ENCODE measurements around the gene GLDC.

The GLDC gene

DNA sequence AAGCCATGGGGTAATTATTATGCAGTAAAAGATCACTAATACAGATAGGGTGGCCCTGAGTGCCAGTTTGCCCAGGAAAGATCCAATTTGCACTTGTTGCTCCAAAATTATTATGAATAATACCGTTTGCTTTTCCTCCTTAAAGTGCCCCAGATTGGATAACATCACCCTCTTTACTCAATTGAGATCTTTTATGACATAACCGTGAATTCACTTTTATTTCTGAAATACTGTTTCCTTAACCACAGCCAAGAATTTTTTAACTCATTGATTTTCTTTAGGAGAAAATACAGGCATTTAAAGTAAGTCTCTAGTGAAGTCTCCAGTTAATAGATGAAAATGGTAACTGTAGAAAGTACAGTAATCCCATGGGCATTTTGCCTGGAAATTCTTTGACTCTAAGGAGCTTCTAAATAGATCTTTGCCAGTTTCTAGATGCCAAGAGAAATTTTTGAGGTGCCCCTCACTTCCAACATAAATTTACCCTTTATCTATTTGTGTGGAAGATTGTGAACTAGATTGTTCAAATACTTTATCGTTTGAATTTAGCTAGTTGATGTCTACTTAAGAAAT lies 133.4 kb downstream of the GLDC start:
- Histone ChIP-seq H3K9me2 (replicated peaks; ENCODE audit: insufficient read depth, low read length) (no peaks in the 10 kb centered on the region), H3K36me3 (replicated peaks; ENCODE audit: insufficient read depth, low read length) (no peaks in the 10 kb centered on the region), H3K9ac (ENCODE audit: low read length) (no peak overlapping the region), H2AFZ (ENCODE audit: low read length) (no peak overlapping the region), H3K27me3 (replicated peaks; ENCODE audit: insufficient read depth, low read length) (no peaks in the 10 kb centered on the region), H3K27ac (ENCODE audit: low read length) (no peak overlapping the region), H3K9me3 (replicated peaks; ENCODE audit: insufficient read depth, low read length) (no peaks in the 10 kb centered on the region; the same call in 1 of the 2 replicates), H3K4me2 (ENCODE audit: low read depth, low read length) (no peak overlapping the region), H3K4me3 (ENCODE audit: low read length) (no peak overlapping the region), H4K20me1 (ENCODE audit: insufficient read depth, low read length) (no peaks in the 10 kb centered on the region), H3F3A (ENCODE audit: insufficient read depth, low read length) (no peaks in the 10 kb centered on the region; the same call in 1 of the 2 replicates), H3K79me2 (ENCODE audit: low read length) (no peaks in the 10 kb centered on the region), H3K4me1 (ENCODE audit: low read length) (no peaks in the 10 kb centered on the region)
- no peak for DNase-seq
- no peak for TF ChIP-seq EZH2phosphoT487 (IDR thresholded peaks at IDR 0.05; ENCODE audit: low read length)
- TF ChIP-seq, protein P1, sequence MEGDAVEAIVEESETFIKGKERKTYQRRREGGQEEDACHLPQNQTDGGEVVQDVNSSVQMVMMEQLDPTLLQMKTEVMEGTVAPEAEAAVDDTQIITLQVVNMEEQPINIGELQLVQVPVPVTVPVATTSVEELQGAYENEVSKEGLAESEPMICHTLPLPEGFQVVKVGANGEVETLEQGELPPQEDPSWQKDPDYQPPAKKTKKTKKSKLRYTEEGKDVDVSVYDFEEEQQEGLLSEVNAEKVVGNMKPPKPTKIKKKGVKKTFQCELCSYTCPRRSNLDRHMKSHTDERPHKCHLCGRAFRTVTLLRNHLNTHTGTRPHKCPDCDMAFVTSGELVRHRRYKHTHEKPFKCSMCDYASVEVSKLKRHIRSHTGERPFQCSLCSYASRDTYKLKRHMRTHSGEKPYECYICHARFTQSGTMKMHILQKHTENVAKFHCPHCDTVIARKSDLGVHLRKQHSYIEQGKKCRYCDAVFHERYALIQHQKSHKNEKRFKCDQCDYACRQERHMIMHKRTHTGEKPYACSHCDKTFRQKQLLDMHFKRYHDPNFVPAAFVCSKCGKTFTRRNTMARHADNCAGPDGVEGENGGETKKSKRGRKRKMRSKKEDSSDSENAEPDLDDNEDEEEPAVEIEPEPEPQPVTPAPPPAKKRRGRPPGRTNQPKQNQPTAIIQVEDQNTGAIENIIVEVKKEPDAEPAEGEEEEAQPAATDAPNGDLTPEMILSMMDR (IDR thresholded peaks at IDR 0.05; ENCODE audit: low read length), result no peak

DNA sequence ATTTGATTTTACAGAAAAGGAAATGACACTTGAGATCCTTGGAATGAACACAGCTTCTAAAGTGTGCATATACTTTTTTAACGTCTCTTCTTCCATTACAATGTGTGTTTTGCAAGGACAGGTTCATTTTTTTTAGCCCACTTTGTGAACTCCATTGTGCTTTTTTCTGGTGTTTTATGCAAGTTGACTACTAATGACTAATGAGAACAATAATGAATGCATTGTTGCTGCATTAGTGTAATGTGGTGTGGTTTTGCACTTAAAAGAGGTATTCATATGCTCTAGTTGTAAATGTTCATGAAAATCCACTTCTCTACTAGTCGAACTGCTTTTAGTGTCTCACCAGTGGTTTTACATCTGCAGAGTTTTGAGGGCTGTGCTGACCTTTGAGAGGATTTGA lies 139.0 kb downstream of the GLDC start:
- no peak for DNase-seq

DNA sequence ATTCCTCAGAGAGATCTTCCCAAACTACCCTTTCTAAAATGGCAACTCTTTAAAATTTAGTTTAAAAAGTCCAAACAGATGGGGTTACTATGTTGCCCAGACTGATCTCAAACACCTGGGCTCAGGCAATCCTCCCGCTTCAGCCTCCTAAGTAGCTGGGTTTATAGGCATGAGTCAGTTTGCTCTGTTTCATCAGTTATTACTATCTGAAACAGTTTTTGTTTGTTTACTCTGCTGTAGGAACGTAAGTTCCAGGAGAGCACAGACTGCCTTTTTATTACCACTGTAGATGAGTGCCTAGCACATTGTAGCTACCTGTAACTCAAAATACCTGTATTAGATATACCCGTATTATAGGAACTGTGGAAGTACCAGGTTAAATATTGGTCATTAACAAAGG lies 143.1 kb downstream of the GLDC start:
- H3K9me3 ChIP-seq (replicated peaks; ENCODE audit: insufficient read depth, low read length), result no peaks in the 10 kb centered on the region
- H3K27ac ChIP-seq (ENCODE audit: low read length), result no peak overlapping the region
- H3K4me2 ChIP-seq (ENCODE audit: low read depth, low read length), result no peak overlapping the region
- no peak overlapping the region for H2AFZ ChIP-seq (ENCODE audit: low read length)
- H3K79me2 ChIP-seq (ENCODE audit: low read length), result no peaks in the 10 kb centered on the region
- H4K20me1 ChIP-seq (ENCODE audit: insufficient read depth, low read length), result no peaks in the 10 kb centered on the region
- no peak for DNase-seq
- no peaks in the 10 kb centered on the region for H3K9me2 ChIP-seq (replicated peaks; ENCODE audit: insufficient read depth, low read length)
- H3K4me3 ChIP-seq (ENCODE audit: low read length), result no peak overlapping the region
- peaks cover 15% of the 10 kb centered on the region for H3K36me3 ChIP-seq (replicated peaks; ENCODE audit: insufficient read depth, low read length)
- no peaks in the 10 kb centered on the region for H3K27me3 ChIP-seq (replicated peaks; ENCODE audit: insufficient read depth, low read length)
- no peaks in the 10 kb centered on the region for H3K4me1 ChIP-seq (ENCODE audit: low read length)
- TF ChIP-seq, protein P1 (IDR thresholded peaks at IDR 0.05; ENCODE audit: low read length), result no peak
- TF ChIP-seq EZH2 (optimal IDR thresholded peaks at IDR 0.05; ENCODE audit: low read depth, low read length) (no peak), EZH2phosphoT487 (IDR thresholded peaks at IDR 0.05; ENCODE audit: low read length) (no peak)
- no peak overlapping the region for H3K9ac ChIP-seq (ENCODE audit: low read length)
- no peaks in the 10 kb centered on the region for H3F3A ChIP-seq (ENCODE audit: insufficient read depth, low read length)

More for the DNA sequence above, 139.0 kb downstream of the GLDC start:
- H3K9me2 ChIP-seq (replicated peaks; ENCODE audit: insufficient read depth, low read length), result no peaks in the 10 kb centered on the region
- no peaks in the 10 kb centered on the region for H3K4me1 ChIP-seq (ENCODE audit: low read length)
- no peaks in the 10 kb centered on the region for H3K27me3 ChIP-seq (replicated peaks; ENCODE audit: insufficient read depth, low read length)
- no peaks in the 10 kb centered on the region; the same call in 1 of the 2 replicates for H3F3A ChIP-seq (ENCODE audit: insufficient read depth, low read length)
- H2AFZ ChIP-seq (ENCODE audit: low read length), result no peak overlapping the region
- no peaks in the 10 kb centered on the region for H4K20me1 ChIP-seq (ENCODE audit: insufficient read depth, low read length)
- H3K4me3 ChIP-seq (ENCODE audit: low read length), result no peak overlapping the region
- H3K9me3 ChIP-seq (replicated peaks; ENCODE audit: insufficient read depth, low read length), result no peaks in the 10 kb centered on the region
- peaks cover 11% of the 10 kb centered on the region for H3K36me3 ChIP-seq (replicated peaks; ENCODE audit: insufficient read depth, low read length)
- H3K4me2 ChIP-seq (ENCODE audit: low read depth, low read length), result no peak overlapping the region
- no peaks in the 10 kb centered on the region for H3K79me2 ChIP-seq (ENCODE audit: low read length)
- no peak overlapping the region for H3K9ac ChIP-seq (ENCODE audit: low read length)
- no peak for TF ChIP-seq EZH2 (optimal IDR thresholded peaks at IDR 0.05; ENCODE audit: low read depth, low read length)
- TF ChIP-seq, protein P1 (IDR thresholded peaks at IDR 0.05; ENCODE audit: low read length), result no peak
- TF ChIP-seq EZH2phosphoT487 (IDR thresholded peaks at IDR 0.05; ENCODE audit: low read length), result no peak
- H3K27ac ChIP-seq (ENCODE audit: low read length), result no peak overlapping the region

Measured in MM.1S (cell line).